GM21737 (cell line): ENCODE measurements around the gene POLR2H.
A peak's percentile ranks its signal among the peaks of the same experiment; 100 is the strongest.

Experiments used
- ATAC-seq: cut with Tn5 transposase; IDR thresholded peaks from one replicate; pipeline ENCODE4 v1.9.1; 2021; ENCODE audit warnings: mild to moderate bottlenecking, moderate library complexity; ENCODE audit not compliant: unreplicated experiment

Gene POLR2H

DNA sequence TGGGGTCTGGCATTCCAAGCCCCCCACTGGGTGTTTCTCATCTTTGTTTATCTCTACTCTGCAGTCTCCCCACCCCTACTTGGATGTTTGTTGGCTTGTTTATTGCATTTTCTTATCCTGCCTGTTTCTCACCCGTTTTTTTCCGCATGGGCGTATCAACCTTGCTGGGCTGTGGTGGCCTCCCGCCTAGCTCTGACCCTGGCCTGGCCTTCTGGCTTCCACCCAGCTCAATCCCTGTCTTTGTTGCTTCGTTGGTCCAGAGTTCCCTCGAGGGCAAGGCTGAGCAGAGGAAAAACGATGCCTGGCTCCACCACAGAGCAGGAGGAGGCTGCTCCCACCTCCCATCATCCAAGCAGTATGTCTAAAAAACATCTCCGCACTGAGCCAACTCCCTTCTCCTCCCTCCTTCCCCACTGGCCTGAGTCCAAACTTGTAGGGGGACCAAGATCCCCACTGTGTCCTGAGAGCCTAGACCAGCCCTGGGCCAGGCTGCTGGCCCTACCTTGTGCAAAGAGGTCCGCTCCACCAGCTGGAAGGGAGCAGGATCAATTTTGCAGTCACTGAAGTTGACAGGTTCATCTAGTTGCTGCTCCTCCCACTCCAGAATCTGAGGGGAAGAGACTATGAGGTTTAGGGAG is 9.9 kb upstream of the POLR2H start:
- ATAC-seq = no peak

DNA sequence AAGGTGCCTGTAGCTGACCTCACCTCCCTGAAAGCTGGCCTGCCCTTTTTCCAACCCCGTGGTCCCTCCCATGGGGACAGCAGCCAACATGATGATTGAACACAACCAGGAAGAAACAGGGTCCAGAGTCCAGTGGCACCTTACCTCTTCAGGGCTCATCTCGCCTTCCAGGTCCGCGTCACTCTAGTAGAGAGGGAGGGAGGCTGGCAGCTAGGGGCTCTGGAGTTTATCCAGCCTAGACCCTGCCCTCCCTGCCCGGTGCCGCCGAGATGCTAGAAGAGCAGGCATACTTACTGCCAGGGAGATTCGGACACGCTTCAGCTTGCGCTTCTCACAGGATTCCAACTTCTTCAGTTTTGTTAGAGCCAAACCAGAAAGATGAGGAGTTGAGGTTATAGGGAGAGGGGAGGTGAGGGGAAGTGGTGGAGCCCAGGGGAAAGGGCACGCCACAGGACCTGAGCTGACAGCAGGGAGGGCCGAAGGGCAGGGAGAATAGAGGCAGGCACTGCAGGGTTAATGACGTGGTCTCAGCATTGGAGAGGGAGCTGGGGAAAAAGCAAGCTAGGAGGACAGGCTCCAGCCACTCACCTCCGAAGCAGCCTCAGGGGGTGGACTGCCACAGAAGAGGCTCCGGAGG is 9.2 kb upstream of the POLR2H start:
- ATAC-seq = no peak

DNA sequence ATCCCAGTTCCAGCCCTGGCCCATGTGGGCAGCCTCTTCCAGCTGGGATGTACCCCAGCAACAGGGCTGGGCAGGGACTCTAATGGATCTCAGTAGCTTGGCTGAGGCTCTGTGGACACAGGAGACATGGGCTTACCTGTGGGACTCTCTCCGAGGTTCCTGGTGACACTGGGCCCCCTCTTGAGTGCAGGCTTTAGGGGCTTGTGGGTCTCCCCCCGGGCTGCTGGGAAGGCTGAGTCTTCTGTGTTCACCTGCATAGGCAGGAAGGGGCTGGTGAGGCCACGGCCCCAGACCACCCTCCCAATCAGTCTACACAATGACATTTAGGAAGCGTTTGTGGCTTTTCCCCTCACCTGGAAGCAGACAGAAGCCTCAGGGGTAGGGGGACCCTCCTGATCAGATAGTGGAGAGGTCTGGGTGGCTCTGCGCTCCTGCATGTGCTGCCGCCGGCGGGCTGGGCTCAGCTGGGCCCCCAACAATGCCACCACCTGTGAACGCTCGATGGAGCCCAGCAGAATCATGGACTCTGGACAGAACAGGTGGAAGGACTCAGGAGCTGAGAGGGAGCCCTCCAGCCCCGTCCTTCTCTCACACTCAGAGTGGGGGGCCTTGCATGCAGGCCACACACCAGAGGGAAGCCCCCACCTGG is 8.5 kb upstream of the POLR2H start:
- no peak for ATAC-seq

DNA sequence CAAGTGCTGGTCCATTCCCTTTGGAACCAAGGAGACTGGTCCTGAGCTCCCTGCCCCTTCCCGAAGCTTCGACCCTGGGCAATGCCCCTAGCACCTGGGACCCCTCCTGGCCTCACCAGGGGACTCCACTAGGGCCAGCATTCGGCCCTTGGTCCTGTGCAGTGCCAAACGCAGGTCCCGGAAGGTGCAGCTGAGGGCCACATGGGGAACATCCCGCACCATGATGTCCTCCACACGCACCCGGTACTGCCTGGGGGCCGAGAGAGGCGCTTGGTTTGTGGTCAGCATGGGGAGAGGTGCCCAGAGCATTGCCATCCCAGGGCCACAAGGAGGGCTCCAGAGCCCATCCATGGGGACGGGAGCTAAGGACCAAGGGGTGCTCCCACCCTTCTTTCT is 8.0 kb upstream of the POLR2H start:
- ATAC-seq = no peak

DNA sequence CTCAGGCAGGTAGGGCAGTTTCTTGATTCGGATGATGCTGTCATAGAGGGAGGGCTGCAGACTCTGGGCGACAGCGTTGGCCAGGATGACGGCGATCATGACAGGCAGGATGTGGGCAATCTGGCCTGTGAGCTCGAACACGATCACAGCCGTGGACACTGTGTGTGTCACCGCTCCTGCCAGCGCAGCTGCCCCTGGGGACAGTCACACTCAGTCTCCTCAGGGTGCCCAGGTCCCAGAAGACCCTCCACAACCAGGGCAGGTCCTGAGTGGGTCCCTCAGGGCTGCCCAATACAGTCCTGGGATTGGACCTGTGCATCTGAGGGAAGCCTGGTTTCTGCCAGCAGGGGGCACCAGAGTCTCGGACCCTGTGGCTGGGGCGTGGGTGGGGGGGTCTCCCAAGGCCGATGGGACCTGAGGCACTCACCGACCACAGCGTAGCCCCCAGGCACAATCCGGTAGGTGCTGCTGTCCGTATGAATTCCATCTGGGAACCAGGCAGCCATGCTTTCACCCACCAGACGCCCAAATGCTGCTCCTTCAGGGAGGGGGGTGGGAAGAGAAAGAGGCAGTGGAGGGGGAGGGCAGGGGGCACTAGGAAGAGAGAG is 7.3 kb upstream of the POLR2H start:
- no peak for ATAC-seq

DNA sequence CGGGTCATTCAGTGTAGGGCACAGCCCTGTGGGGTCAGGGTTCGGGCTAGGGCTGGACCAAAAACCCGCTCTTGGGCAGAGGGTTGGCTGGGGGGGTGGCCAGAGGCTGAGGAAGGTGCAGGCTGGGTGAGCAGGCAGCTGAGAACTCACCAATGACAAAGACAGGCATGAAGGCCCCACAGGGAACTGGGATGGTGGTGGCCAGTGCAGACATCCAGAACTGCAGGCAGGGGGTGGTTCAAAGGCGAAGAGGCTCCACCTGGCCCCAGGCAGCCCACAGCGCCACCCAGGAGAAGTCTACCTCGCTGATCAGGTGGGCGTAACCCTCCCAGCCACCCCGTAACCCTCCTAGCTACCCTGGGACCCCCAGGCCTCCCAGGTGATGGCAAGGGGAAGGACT is 6.8 kb upstream of the POLR2H start:
- no peak for ATAC-seq

DNA sequence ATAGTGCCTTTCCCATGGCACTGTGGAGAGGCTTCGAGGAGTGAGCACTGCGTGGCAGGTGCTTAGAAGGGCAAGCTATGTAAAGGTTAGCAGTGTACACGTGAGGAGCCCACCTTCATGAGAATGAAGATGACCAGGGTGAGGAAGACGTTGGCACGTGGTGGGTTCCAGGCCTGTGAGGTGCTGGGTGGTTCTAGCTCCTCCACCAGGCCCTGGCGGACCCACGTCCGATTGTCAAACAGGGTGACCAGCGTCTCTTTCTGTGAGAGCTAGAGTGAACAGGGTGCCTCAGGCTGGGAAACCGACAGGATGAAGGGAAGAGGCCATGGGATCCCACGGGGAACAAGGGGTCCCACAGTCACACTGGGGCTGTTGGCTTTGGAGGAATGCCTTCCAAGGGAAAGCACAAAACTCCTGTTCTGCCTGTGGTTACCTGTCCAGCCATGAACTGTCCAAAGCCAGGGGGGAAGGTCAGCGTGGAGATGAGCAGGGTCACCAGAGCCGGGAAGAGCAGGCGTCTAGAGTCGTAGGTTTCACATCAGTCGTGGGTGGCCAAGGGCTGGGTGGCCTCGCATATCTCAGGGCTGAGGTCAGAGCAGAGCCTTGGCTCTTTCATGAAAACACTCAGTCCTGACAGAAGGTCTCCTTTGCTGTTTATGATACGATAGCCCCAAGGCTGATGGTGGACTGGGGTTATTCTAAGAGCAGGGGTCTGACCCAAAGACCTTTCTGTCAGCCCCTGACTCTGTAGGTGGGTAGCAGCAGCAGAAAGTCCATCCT is 6.1 kb upstream of the POLR2H start:
- no peak for ATAC-seq

DNA sequence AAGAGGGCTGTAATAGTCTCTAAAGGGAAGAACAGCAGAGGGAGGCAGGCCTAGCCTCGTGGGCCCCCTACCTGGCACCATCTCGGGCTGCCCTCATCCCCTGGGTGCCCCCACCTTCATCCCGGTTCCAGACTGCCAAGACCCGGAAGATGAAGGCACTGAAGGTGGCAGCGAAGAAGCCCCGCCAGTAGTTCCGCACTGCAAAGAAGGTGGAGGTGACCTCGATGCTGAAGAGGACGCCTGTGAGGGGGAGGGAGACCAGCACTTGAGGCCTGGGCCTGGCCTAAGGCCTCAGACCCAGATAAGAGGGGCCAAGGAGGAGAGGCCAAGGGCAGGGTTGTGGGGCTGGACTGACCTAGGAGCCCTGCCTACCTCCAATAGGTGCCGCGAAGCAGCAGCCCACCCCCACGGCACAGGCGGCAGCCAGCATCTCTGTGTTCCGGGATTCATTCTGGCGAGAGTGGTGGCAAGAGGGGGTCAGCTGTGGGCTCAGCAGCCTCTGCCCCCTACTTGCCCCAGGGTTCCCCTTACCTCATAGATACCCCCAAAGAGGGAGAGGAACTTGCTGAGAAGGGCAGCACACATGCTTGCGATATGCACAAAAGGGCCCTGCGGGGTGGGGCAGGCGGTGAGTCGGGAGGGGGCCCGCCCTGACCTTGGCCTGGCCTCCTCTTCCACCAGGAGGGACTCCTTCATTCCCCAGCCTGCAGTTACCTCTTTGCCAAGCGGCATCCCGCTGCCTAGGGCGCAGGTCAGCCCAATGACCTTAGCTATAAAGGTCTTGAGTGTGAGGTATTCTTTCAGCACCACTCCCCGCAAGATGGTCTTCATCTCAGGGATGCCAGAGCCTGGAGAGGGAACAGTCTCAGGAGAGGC is 4.0 kb upstream of the POLR2H start:
- ATAC-seq = no peak

DNA sequence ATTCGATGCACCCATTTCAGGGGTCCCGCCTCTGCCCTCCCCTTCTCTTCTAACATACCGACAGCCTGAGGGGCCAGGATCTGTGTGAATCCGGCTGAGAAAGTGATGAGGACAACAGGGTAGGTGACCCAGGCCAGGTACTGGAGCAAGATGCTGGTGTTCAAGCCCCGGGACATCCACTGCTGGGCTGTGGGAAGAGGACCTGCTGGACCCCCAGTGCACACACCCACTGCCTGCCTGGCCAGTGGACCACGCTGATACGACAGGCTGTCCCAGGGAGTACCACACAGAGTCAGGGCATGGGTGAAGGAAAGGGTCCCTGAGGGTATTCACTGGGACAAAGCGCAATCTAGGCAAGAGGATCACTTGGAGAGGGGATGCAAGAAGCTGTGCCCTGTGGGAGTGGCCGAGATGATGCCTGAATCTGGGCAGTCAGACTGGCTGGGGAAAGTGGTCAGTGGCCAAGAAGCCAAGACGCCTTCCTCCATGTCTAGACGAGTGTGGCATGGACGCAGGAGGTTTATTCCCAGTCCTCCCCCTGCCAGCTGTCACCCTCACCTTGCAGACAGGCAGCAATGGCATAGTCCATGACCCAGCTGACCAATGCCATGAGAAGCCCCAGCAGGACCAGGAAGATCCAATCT is 3.3 kb upstream of the POLR2H start:
- ATAC-seq = no peak

DNA sequence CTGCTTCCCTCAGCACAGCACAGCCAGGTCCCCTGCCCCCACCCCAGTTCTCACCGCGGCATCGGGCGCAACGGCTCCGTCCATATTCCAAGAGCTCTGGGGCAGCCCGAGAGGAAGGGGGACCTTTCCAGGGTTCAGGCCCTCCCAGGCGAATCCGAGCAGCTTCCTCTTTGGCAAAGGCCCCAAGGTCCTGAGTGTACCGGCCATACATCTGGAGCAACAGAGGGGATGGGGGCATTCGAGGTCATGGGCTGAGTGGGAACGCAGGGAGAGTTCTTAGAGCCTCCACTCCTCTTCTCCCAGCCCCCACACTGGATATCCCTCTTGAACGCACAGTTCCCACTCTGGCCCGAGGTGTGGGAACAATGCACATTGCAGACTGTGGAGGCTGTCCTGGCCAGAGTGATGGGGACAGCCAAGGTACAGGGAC is 2.6 kb upstream of the POLR2H start:
- no peak for ATAC-seq

DNA sequence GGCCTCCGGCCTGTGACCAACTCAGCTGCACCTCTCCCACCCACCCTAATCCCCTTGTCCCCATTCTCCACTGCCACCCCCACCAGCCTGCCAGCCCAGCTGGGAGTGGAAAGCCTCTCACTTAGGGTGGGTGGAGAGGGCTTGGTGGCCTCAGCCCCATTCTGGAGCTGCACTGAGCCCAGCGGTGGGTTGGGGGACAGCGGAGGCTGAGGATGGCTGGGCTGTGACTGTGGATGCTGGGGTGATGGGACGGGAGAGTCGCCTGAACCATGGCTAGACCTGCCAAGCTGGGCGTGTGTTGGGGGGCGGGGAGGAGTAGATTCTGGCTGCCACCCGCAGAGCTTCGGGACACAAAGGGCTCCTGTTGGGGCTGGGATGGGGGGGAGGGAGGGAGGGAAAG is 1.9 kb upstream of the POLR2H start:
- ATAC-seq = no peak

DNA sequence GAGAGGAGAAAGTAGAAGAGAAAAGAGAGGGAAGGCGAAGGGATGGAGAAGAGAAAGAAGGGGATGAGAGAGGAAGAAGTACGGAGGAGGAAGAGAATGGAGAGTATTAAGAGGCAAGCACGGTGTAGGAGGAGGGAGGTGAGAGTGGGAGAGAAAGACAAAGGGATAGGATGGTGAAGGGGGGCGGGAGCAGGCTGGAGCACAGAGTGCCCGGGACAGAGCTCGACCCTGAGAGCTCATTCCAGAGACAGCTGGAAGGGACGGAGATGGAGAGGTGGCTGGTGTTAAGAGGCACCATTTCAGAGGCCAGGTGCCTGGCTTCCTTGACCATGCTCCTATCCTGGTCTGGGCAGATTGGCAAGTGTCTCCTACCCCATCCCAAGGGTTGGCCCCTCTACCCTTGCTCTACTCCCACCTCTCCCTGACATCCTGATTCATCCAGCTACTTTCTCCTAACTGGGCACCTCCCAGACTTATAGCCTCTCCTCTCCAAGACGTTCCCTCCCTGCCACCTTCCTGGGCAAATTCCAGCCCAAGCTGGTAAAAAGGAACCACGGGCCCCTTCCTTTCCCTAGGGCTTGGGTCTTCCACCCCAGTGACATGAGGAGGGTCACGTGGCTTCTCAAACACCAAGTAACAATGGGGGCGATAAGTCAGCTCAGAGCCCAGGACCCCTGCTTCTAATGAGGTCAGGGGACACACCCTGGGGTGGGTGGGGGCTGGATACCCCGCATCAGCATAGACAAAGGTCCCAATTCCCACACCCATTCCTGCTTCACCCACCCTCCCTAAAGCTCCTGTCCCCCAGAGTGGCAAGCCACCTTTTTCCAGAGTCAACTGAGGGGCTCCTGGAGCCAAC is 1.2 kb upstream of the POLR2H start:
- ATAC-seq = no peak

DNA sequence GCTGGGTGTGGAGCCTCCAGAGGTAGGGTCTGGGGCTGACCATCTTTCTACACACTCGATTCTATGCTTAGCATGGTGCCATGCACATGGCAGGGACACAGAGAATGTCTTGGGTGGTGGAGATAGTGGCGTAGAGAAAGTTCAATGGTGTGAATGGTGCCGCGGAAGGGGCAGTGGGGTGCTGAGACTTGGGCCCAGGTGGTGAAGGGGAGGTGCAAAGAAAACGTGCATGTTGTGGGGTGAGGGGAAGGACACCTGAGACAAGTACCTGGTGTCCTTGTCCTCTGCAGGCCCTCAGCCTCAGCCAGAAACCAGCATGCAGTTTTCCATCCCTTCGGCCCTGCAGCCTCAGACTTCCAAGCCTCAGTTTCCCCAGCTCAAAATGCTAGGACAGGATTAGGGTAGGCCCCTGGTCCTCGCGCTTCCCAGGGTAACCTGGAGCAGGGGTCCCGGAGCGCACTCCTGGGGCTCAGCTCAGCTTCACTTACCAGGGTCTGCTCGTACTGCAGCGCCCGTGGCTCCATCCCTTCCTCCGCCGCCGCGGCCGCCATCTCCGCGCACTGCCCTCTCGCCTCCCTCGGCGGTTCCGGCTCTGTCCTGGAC is 480 bp upstream of the POLR2H start:
- no peak for ATAC-seq

DNA sequence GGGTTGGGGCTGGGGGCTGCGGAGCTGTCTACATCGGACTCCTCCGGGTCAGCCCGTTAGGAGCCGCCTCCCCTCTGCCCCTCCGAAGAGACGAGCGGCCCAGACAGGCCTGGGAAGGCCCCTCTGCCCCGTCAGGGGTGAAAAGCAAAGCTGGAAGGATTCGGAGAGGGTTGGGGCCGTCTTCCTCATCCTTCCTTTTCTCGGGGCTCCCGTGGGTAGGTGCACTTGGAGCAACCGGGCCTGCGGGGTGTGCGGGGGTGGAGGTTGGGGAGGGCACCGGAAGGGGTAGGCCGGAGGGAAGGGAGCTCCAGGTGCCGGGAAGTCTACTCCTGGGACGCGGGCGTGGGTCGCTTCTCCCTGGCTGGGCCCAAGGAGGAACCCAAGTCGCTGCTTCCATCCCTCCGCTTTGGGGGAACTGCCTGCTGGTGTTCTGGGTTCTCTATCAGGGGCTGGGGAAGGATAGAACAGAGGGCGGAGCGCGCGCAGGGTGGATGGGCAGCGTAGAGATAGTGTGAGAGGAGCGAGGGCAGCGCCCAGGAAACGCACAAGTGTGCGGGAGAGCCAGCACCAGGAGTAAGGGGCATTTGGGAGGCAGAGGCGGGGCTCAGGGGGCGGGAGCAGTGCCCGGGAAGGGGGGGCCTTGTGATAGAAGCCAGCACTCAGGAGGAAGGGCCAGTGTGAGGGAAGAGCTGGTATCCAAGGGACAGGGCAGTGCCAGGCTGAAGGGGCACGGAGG is 590 bp downstream of the POLR2H start:
- peak; percentile 4 for ATAC-seq

DNA sequence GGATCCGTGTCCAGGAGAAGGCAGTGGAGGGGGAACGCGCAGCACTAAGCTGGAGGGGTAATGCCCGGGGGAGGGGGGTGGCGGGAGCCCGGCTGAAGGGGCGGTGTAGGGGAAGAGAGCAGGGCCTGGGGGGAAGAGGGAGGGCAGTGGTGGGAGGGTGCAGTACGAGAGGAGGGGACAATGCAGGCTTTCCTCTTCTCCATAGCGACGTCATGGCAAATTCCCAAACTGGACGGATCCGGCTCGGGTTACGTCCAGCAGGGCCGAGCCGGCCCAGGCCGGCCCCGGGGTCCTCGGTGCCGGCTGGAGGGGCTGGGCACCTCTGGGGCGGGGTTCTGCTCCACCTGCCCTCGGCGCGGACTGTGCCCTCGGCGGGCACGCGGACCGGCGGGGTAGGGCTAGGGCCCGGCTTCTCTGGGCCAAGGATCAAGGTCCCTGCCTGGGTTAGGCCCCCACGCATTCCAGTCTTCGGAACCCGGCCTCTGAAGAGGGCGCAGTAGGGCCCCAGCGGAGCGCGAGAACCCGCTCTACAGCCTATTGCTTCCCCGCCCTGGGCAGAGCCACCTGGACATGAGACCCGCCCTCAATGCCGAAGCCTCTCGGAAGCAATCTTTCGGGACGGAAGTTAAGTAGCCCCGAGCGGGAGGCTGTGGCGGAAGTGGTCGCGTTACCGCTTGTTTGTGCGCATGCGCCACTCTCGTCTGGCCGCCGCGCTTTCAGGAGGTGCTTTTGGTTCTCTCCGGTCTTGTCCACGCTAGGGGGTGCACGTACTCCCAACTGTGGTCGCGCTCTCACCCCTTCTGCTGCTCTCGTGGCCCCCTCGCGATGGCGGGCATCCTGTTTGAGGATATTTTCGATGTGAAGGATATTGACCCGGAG is 1.4 kb downstream of the POLR2H start:
- ATAC-seq = peak; percentile 81

DNA sequence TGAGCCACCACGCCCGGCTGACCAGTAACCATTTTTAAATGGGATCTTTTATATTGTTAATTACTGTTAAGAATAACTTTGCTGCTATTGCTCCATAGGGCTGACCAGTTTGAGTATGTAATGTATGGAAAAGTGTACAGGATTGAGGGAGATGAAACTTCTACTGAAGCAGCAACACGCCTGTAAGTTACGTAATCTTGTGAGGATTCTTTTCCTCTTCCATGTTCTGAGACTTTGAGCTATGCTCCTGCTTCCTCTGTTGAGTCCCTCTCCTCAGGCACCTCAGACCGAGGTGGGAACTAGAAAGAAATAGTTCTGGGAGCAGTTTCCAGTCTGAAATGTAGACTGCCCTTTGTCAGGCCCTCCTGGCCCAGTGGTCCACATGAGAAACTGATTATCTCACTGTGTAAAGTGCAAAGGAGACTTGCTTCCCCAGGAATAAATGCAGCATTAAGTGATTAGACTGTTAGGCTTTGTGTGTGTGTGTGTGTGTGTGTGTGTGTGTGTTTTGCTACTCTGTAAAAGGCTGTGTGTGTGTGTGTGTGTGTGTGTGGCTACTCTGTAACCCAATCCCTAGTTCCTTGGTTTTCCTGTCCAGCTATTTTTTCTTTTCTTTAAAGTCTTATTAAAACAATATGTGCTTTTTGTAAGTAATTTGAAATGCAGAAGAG is 5.2 kb downstream of the POLR2H start:
- no peak for ATAC-seq
